Kidney (tissue), 14 donors: Measurements from ENCODE around the gene FAM76A. TPM values are rescaled to one million over a fixed set of nuclear protein-coding genes. Genes with fewer than 3 reads are reported as not detected.

Source experiments
- DNase-seq, 5 donors: peaks; one replicate each; pipeline ENCODE4 v3.0.0-alpha.2; 2013 to 2020
- FAIRE-seq: peaks from 2 replicates; lab custom pipeline; 2012; peaks lifted over from hg19 to GRCh38; lab: Jason Lieb, UNC
- H3K27ac ChIP-seq, 2 donors: one replicate each; pipeline ENCODE4 v1.7.0; 2013; ENCODE audit warnings: low read depth in 2 of 2, low read length in 2 of 2, inconsistent platforms in 1 of 2
- H3K27me3 ChIP-seq: one replicate; pipeline ENCODE4 v1.7.1; 2013; ENCODE audit warnings: low read length, inconsistent platforms; ENCODE audit not compliant: control insufficient read depth, insufficient read depth
- H3K36me3 ChIP-seq, 3 donors: one replicate each; pipeline versions ENCODE4 v1.7.0 to v1.7.1; 2013; ENCODE audit warnings: low read length in 3 of 3, control low read depth in 1 of 3, inconsistent platforms in 1 of 3; ENCODE audit not compliant: insufficient read depth in 3 of 3, control insufficient read depth in 2 of 3
- H3K4me1 ChIP-seq, 3 donors: one replicate each; pipeline versions ENCODE4 v1.7.0 to v1.7.1; 2013; ENCODE audit warnings: low read length in 3 of 3, inconsistent platforms in 1 of 3, low read depth in 1 of 3; ENCODE audit not compliant: control insufficient read depth in 2 of 3, insufficient read depth in 2 of 3
- H3K4me3 ChIP-seq, 3 donors: one replicate each; pipeline versions ENCODE4 v1.7.0 to v1.8.1; 2013; ENCODE audit warnings: low read length in 3 of 3, control low read depth in 1 of 3, inconsistent platforms in 1 of 3
- H3K9ac ChIP-seq, 3 donors: one replicate each; pipeline versions ENCODE4 v1.7.0 to v1.7.1; 2013; ENCODE audit warnings: low read length in 3 of 3, control low read depth in 1 of 3, inconsistent platforms in 1 of 3
- H3K9me3 ChIP-seq, 3 donors: one replicate each; pipeline versions ENCODE4 v1.7.0 to v1.7.1; 2013; ENCODE audit warnings: low read length in 3 of 3, control low read depth in 1 of 3, inconsistent platforms in 1 of 3; ENCODE audit not compliant: control insufficient read depth in 2 of 3, insufficient read depth in 1 of 3
- CTCF ChIP-seq: IDR thresholded peaks from 3 replicates; pipeline ENCODE4 v1.5.1; 2012; ENCODE audit warnings: mild to moderate bottlenecking, moderate library complexity, borderline replicate concordance; ENCODE audit not compliant: insufficient read depth; ENCODE audit errors: extremely low read depth
- intact Hi-C: fragments of 100-400 bp; cut with DNase I; formaldehyde crosslinking; loops from one replicate; pipeline ENCODE4 v1.11.1; 2022
- polyA plus RNA-seq: library from polyadenylated mRNA; stranded (reverse); fragments of 350-450 nt; fragmentation: Illumina TruSeq; extraction: RNeasy Lipid Tissue Mini Kit (QIAGEN cat#74804); gene quantifications from one replicate; pipeline ENCODE4 v1.2.3, GENCODE V29; 2014; ENCODE audit warnings: low read depth, low replicate concordance; ENCODE audit not compliant: insufficient read depth
- total RNA-seq: library from RNA; stranded (reverse); fragmentation: NEBNext Ultra II Directional; extraction: Animal tissue kit (Norgen Biotek cat#: 25700); gene quantifications from one replicate; pipeline ENCODE4 v1.2.1, GENCODE V29; 2021
- donor health status: control.
- donor health status: control.
- donor health status: control.
- donor health status: control.
- donor health status: control.
- donor health status: DM: yes; HTN: yes; CAD: no.
- donor health status: Normal renal cell carcinoma (clear cell type).

FAM76A gene
- total and polyA plus RNA-seq, 2 donors from 2014 or later: 5.9 to 17.0 TPM

GRCh38 chr1:27704958-27705357, 20.8 kb upstream of the FAM76A start:
- no peaks in the 10 kb centered on the region for H3K36me3 ChIP-seq
- TF ChIP-seq CTCF: no peak

GRCh38 chr1:27705545-27705944, 20.2 kb upstream of the FAM76A start:
- no peak for FAIRE-seq
- Histone ChIP-seq H3K36me3 (no peaks in the 10 kb centered on the region), H3K27ac (no peak overlapping the region), H3K4me3 (no peak overlapping the region), H3K9ac (no peak overlapping the region), H3K9me3 (no peaks in the 10 kb centered on the region), H3K27me3 (no peaks in the 10 kb centered on the region), H3K4me1 (no peaks in the 10 kb centered on the region)
- no peak for DNase-seq
- intact Hi-C loops: no loop called here
- TF ChIP-seq CTCF: no peak

More at GRCh38 chr1:27704958-27705357, 20.8 kb upstream of the FAM76A start:
- H3K9ac ChIP-seq: no peak overlapping the region
- intact Hi-C loops: no loop called here
- DNase-seq (no peak), FAIRE-seq (no peak)
- H3K9me3 ChIP-seq: no peaks in the 10 kb centered on the region
- no peaks in the 10 kb centered on the region for H3K27me3 ChIP-seq
- no peaks in the 10 kb centered on the region for H3K4me1 ChIP-seq
- no peak overlapping the region for H3K27ac ChIP-seq
- no peak overlapping the region for H3K4me3 ChIP-seq

DNA sequence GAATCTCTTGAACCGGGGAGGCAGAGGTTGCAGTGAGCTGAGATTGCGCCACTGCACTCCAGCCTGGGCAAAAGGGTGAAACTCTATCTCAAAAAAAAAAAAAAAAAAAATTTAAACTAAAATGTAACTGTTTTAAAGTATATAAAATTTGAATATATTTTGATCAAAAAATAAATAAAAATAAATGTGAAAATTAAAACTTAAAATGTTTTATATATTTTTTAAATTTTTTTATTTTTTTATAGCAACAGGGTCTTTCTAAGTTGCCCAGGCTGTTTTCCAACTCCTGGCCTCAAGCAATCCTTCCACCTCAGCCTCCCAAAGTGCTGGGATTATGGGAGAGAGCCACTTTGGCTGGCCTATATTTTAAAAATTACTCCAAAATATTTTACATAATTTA, 15.2 kb upstream of the FAM76A start:
- TF ChIP-seq CTCF: no peak
- Histone ChIP-seq H3K27ac (no peak overlapping the region), H3K36me3 (no peaks in the 10 kb centered on the region), H3K4me1 (no peaks in the 10 kb centered on the region), H3K9me3 (no peaks in the 10 kb centered on the region), H3K4me3 (no peak overlapping the region), H3K27me3 (no peaks in the 10 kb centered on the region), H3K9ac (no peak overlapping the region)
- FAIRE-seq: no peak
- DNase-seq: no peak
- intact Hi-C loops: no loop called here

- Histone ChIP-seq H3K4me3 (no peak overlapping the region), H3K9ac (no peak overlapping the region), H3K27me3 (no peaks in the 10 kb centered on the region), H3K27ac (no peak overlapping the region), H3K9me3 (peaks cover 0 to 7% (median 0%) of the 10 kb centered on the region in 3 donors), H3K36me3 (no peaks in the 10 kb centered on the region), H3K4me1 (no peaks in the 10 kb centered on the region)
- TF ChIP-seq CTCF: no peak
- FAIRE-seq (no peak), DNase-seq (peak in 2 of 5 donors; percentile 22 to 43)
- intact Hi-C loops: no loop called here
These were observed 12.5 kb upstream of the FAM76A start for GRCh38 chr1:27713139-27713725.
